RPMI7951 (cell line): ENCODE data around the gene PCDHB10. TPM values are rescaled to one million over a fixed set of nuclear protein-coding genes. Genes with fewer than 3 reads are reported as not detected.
"Not testable (repeated sequence)": the region's sequence is repeated elsewhere in the genome, so short reads cannot be mapped to it uniquely, and the experiment has no call there.

Experiments
- DNase-seq: peaks from one replicate; pipeline ENCODE4 v3.0.0-alpha.2; 2012; ENCODE audit warnings: low read depth
- total RNA-seq: library from RNA; depleted of rRNA; stranded (reverse); fragments of >200 nt; shearing (Covaris generic); gene quantifications from 2 replicates; pipeline ENCODE4 v1.2.3, GENCODE V29; 2014

Gene PCDHB10
- total RNA-seq, 1 experiment from 2014 or later, result 0.60 TPM

DNA sequence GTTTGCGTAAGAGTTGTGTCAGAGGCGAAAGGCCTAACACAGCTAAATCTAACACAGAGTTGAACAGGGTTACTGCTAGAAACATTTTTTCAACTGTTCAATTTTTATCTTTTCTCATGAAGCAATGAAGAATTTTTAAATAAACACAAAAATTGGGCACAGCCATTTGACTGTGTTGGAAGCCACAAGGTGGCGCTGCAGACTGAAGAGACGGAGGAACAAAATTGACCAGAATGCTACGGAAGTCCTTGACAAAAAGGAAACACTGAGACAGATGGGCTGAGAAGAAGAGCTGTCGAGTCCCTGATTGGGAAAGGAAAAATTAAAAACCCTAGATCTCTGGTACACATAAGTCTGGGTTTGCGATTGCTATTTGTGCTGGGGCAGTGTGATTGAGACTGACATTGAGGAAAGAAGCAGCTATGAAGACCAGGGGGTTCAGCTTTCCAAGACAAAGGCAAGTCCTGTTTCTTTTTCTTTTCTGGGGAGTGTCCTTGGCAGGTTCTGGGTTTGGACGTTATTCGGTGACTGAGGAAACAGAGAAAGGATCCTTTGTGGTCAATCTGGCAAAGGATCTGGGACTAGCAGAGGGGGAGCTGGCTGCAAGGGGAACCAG lies 5.1 kb upstream of the PCDHB10 start, which contains the start of gene PCDHB9:
Gene PCDHB9, plus strand, starts transcription at position 265 of the 616 bp plus-strand sequence. Its CDS starts 158 bp downstream, at position 423.
- peak; percentile 37 for DNase-seq

DNA sequence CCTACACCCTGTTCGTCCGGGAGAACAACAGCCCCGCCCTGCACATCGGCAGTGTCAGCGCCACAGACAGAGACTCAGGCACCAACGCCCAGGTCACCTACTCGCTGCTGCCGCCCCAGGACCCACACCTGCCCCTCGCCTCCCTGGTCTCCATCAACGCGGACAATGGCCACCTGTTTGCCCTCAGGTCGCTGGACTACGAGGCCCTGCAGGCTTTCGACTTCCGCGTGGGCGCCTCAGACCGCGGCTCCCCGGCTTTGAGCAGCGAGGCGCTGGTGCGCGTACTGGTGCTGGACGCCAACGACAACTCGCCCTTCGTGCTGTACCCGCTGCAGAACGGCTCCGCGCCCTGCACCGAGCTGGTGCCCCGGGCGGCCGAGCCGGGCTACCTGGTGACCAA lies 3.5 kb upstream of the PCDHB10 start:
- not testable (repeated sequence) for DNase-seq

DNA sequence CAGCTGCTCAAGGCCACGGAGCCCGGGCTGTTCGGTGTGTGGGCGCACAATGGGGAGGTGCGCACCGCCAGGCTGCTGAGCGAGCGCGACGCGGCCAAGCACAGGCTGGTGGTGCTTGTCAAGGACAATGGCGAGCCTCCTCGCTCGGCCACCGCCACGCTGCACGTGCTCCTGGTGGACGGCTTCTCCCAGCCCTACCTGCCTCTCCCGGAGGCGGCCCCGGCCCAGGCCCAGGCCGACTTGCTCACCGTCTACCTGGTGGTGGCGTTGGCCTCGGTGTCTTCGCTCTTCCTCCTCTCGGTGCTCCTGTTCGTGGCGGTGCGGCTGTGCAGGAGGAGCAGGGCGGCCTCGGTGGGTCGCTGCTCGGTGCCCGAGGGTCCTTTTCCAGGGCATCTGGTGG lies 3.0 kb upstream of the PCDHB10 start:
- DNase-seq, result not testable (repeated sequence)

DNA sequence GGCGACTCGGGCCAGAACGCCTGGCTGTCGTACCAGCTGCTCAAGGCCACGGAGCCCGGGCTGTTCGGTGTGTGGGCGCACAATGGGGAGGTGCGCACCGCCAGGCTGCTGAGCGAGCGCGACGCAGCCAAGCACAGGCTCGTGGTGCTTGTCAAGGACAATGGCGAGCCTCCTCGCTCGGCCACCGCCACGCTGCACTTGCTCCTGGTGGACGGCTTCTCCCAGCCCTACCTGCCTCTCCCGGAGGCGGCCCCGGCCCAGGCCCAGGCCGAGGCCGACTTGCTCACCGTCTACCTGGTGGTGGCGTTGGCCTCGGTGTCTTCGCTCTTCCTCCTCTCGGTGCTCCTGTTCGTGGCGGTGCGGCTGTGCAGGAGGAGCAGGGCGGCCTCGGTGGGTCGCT lies 2.2 kb downstream of the PCDHB10 start:
- not testable (repeated sequence) for DNase-seq

DNA sequence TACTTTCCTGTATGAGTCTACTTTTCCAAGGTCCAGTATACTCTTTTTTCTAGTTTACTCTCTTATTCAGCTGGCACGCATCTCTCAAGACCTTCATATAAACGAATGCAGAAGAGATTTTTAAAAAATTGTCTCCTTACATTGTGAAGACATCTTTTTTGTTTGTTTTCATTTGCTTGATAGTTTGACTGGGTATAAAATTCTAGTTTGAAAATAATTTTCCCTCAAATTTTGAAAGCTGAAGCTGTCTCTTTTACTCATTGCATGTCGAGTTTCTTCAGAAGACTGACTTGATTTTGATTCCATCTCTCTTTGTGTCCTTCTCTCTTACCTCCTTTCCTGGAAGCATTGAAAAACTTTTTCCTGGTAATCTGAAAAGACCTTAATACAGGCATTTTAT lies 4.2 kb downstream of the PCDHB10 start:
- no peak for DNase-seq

DNA sequence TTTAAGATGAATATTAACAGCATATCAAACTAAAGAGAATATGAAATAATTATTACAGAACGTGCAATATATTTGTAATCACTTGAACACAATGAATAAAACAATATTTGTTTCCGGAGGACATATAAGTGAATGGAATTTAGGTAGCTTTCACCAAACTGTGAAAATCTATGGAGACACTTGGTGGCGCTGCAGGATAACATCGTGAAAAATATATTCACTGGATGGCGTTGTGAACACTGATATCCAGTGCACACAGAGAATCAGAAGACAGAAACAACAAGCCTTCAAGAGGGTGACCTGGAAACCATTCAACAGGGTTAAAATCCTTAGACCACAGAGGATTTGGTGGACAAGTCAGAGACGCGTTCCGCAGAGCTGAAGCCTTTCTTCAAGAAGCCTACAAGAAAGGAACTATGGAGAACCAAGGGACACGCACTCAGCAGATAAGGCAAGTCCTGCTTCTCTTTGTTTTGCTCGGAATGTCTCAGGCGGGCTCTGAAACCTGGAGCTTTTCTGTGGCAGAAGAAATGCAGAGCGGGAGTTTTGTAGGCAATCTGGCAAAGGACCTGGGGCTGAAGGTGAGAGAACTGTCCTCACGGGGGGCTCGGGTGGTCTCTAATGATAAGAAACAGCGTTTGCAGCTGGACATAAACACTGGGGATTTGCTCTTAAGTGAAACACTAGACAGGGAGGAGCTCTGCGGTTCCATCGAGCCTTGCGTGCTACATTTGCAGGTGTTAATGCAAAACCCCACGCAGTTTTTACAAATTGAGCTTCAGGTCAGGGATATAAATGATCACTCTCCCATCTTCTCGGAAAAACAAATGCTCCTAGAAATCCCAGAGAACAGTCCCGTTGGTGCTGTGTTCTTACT lies 7.4 kb downstream of the PCDHB10 start, which contains the start of gene PCDHB11:
Gene PCDHB11, plus strand, starts transcription at position 269 of the 877 bp plus-strand sequence. Its CDS starts 148 bp downstream, at position 417.
- no peak for DNase-seq

DNA sequence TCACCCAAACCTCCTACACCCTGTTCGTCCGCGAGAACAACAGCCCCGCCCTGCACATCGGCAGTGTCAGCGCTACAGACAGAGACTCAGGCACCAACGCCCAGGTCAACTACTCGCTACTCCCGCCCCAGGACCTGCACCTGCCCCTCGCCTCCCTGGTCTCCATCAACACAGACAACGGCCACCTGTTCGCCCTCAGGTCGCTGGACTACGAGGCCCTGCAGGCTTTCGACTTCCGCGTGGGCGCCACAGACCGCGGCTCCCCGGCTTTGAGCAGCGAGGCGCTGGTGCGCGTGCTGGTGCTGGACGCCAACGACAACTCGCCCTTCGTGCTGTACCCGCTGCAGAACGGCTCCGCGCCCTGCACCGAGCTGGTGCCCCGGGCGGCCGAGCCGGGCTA lies 9.0 kb downstream of the PCDHB10 start:
- not testable (repeated sequence) for DNase-seq

DNA sequence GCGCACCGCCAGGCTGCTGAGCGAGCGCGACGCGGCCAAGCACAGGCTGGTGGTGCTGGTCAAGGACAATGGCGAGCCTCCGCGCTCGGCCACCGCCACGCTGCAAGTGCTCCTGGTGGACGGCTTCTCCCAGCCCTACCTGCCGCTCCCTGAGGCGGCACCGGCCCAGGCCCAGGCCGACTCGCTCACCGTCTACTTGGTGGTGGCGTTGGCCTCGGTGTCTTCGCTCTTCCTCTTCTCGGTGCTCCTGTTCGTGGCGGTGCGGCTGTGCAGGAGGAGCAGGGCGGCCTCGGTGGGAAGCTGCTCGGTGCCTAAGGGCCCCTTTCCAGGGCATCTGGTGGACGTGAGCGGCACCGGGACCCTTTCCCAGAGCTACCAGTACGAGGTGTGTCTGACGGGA lies 9.5 kb downstream of the PCDHB10 start:
- DNase-seq, result not testable (repeated sequence)

DNA sequence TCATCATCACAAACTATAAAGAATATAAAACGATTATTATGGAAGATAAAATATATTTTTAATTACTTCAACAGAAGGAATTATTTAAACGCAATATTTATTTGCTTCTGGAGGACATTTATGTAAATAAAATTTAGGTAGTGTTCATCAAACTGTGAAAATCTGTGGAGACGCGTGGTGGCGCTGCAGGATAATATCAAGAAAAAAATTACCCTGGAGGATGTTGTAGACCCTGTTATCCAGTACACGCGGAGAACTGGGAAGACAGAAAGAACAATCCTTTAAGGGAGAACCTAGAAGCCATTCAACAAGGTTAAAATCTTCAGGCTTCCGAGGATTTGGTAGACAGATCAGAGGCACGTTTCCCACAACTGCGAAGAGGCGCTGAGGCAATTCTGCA lies 16.3 kb downstream of the PCDHB10 start, which contains the start of gene PCDHB12:
Gene PCDHB12, plus strand, starts transcription at position 242 of the 400 bp plus-strand sequence. CDS start 189 bp downstream, outside the sequence.
- peak; percentile 56 for DNase-seq

DNA sequence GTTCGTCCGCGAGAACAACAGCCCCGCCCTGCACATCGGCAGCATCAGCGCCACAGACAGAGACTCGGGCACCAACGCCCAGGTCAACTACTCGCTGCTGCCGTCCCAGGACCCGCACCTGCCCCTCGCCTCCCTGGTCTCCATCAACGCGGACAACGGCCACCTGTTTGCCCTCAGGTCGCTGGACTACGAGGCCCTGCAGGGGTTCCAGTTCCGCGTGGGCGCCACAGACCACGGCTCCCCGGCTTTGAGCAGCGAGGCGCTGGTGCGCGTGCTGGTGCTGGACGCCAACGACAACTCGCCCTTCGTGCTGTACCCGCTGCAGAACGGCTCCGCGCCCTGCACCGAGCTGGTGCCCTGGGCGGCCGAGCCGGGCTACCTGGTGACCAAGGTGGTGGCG lies 18.1 kb downstream of the PCDHB10 start:
- not testable (repeated sequence) for DNase-seq

DNA sequence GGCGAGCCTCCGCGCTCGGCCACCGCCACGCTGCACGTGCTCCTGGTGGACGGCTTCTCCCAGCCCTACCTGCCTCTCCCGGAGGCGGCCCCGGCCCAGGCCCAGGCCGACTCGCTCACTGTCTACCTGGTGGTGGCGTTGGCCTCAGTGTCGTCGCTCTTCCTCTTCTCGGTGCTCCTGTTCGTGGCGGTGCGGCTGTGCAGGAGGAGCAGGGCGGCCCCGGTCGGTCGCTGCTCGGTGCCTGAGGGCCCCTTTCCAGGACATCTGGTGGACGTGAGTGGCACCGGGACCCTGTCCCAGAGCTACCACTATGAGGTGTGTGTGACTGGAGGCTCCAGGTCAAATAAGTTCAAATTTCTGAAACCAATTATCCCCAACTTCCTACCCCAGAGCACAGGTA lies 18.7 kb downstream of the PCDHB10 start:
- not testable (repeated sequence) for DNase-seq

DNA sequence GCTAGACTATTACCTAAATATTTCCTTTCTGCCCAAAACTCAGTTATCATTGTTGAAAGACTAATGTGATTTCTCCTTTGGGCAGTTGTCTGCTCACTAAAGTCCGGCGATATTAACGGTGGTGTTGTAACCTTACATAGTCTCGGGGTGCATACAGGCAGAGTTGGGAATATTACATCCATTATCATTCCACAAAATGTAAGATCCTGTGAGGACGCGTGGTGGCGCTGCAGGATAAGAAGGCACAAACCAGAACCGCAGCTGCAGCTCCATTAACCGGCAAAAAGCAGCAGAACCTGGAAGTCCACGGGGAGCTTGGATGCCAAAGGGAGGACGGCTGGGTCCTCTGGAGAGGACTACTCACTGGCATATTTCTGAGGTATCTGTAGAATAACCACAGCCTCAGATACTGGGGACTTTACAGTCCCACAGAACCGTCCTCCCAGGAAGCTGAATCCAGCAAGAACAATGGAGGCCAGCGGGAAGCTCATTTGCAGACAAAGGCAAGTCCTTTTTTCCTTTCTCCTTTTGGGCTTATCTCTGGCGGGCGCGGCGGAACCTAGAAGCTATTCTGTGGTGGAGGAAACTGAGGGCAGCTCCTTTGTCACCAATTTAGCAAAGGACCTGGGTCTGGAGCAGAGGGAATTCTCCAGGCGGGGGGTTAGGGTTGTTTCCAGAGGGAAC lies 21.6 kb downstream of the PCDHB10 start, which contains the start of gene PCDHB13:
Gene PCDHB13, plus strand, starts transcription at position 264 of the 684 bp plus-strand sequence. Its CDS starts 205 bp downstream, at position 469.
- DNase-seq, result peak; percentile 66

DNA sequence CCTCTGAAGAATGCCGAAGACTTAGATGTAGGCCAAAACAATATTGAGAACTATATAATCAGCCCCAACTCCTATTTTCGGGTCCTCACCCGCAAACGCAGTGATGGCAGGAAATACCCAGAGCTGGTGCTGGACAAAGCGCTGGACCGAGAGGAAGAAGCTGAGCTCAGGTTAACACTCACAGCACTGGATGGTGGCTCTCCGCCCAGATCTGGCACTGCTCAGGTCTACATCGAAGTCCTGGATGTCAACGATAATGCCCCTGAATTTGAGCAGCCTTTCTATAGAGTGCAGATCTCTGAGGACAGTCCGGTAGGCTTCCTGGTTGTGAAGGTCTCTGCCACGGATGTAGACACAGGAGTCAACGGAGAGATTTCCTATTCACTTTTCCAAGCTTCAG lies 22.4 kb downstream of the PCDHB10 start:
- not testable (repeated sequence) for DNase-seq

DNA sequence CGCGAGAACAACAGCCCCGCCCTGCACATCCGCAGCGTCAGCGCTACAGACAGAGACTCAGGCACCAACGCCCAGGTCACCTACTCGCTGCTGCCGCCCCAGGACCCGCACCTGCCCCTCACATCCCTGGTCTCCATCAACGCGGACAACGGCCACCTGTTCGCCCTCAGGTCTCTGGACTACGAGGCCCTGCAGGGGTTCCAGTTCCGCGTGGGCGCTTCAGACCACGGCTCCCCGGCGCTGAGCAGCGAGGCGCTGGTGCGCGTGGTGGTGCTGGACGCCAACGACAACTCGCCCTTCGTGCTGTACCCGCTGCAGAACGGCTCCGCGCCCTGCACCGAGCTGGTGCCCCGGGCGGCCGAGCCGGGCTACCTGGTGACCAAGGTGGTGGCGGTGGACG lies 23.4 kb downstream of the PCDHB10 start:
- DNase-seq, result not testable (repeated sequence)

DNA sequence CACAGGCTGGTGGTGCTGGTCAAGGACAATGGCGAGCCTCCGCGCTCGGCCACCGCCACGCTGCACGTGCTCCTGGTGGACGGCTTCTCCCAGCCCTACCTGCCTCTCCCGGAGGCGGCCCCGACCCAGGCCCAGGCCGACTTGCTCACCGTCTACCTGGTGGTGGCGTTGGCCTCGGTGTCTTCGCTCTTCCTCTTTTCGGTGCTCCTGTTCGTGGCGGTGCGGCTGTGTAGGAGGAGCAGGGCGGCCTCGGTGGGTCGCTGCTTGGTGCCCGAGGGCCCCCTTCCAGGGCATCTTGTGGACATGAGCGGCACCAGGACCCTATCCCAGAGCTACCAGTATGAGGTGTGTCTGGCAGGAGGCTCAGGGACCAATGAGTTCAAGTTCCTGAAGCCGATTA lies 23.9 kb downstream of the PCDHB10 start:
- DNase-seq, result not testable (repeated sequence)

DNA sequence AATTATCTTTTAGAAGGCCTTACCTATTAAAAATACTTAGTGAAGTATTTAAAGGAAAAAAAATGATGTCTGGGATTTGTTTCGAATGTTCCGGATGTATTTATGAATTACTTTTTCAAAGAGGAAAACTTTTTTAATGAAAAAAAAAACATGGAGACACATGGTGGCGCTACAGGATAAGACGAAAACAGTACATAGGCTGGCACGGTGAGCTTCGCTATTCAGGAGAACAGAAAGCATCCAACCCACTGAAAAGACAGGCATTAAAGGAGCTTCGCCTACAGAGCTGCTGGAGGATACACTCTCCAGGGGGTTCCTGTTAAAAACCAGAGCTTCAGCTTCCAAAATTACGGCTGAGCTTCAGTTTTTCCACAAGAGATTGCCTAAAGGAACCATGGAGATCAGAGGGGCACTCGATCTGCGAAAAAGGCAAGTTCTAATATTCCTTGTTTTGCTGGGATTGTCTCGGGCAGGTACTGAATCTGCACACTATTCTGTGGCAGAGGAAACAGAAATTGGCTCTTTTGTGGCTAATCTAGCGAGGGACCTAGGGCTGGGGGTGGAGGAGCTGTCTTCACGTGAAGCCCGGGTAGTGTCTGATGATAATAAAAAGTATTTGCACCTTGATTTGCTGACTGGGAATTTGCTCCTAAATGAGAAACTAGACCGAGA lies 31.1 kb downstream of the PCDHB10 start, which contains the start of gene PCDHB14:
Gene PCDHB14, plus strand, starts transcription at position 232 of the 672 bp plus-strand sequence. Its CDS starts 163 bp downstream, at position 395.
- DNase-seq, result peak; percentile 40

DNA sequence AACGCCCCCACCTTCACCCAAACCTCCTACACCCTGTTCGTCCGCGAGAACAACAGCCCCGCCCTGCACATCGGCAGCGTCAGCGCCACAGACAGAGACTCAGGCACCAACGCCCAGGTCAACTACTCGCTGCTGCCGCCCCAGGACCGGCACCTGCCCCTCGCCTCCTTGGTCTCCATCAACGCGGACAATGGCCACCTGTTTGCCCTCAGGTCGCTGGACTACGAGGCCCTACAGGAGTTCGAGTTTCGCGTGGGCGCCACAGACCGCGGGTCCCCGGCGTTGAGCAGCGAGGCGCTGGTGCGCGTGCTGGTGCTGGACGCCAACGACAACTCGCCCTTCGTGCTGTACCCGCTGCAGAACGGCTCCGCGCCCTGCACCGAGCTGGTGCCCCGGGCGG lies 32.7 kb downstream of the PCDHB10 start:
- not testable (repeated sequence) for DNase-seq

DNA sequence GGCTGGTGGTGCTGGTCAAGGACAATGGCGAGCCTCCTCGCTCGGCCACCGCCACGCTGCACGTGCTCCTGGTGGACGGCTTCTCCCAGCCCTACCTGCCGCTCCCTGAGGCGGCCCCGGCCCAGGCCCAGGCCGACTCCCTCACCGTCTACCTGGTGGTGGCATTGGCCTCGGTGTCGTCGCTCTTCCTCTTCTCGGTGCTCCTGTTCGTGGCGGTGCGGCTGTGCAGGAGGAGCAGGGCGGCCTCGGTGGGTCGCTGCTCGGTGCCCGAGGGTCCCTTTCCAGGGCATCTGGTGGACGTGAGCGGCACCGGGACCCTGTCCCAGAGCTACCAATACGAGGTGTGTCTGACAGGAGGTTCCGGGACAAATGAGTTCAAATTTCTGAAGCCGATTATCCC lies 33.3 kb downstream of the PCDHB10 start:
- not testable (repeated sequence) for DNase-seq

DNA sequence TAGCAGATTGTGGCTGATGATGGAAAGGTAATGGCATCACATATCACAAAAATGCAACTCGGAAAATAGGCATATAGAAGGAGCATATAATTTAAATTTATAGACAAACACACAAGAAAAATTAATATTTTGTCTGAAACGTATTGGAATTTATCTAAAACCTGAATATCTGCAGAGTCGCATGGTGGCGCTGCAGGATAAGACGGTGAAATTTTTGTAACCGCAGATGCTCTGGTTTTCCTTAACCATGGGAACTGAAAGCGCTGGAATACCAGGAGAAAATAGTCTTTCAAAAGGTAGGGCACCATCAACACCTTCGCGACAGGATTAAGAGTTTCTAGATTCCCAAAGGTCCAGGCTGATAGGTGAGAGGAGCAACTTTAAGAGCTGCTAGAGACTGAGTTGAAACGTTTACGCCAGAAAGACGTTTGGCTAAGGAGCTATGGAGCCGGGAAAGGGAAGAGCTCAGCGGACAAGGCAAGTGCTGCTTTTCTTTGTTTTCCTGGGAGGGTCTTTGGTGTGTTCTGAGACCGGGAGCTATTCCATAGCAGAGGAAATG lies 42.0 kb downstream of the PCDHB10 start:
- DNase-seq, result peak; percentile 35

DNA sequence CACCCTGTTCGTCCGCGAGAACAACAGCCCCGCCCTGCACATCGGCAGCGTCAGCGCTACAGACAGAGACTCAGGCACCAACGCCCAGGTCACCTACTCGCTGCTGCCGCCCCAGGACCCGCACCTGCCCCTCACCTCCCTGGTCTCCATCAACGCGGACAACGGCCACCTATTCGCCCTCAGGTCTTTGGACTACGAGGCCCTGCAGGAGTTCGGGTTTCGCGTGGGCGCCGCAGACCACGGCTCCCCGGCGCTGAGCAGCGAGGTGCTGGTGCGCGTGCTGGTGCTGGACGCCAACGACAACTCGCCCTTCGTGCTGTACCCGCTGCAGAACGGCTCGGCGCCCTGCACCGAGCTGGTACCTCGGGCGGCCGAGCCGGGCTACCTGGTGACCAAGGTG lies 43.8 kb downstream of the PCDHB10 start:
- not testable (repeated sequence) for DNase-seq
